Measurements from ENCODE around the gene DEFB114. TPM values are rescaled to one million over a fixed set of nuclear protein-coding genes. Genes with fewer than 3 reads are reported as not detected.

Gene DEFB114
- total and polyA plus RNA-seq, 2 donors (not counting 1 experiment from before 2014, with no cell fraction given) = not detected

- Histone ChIP-seq H2AFZ (ENCODE audit: insufficient read depth, low read depth, low read length, poor library complexity, severe bottlenecking) (no peak overlapping the region), H3K4me2 (replicated peaks; ENCODE audit: low read depth, low read length, poor library complexity, severe bottlenecking) (no peak overlapping the region), H3K4me3 (ENCODE audit: control extremely low read depth in 1 of 5, extremely low read depth in 1 of 5, insufficient read depth in 1 of 5, low read depth in 2 of 5, low read length in 4 of 5) (no peak overlapping the region), H3K9me3 (ENCODE audit: control extremely low read depth in 1 of 3, control insufficient read depth in 2 of 3, insufficient read depth in 1 of 3, low read length in 2 of 3) (no peaks in the 10 kb centered on the region), H4K20me1 (ENCODE audit: control insufficient read depth, insufficient read depth, low read length, poor library complexity, severe bottlenecking) (no peaks in the 10 kb centered on the region), H3K9ac (ENCODE audit: low read length) (no peak overlapping the region), H3K4me1 (ENCODE audit: control insufficient read depth in 2 of 2, insufficient read depth in 2 of 2, low read length in 2 of 2) (no peaks in the 10 kb centered on the region), H3K27me3 (replicated peaks in 1 of 4; ENCODE audit: control extremely low read depth in 1 of 4, control insufficient read depth in 3 of 4, insufficient read depth in 4 of 4, low read length in 3 of 4) (no peaks in the 10 kb centered on the region), H3K36me3 (replicated peaks in 1 of 2; ENCODE audit: control extremely low read depth in 1 of 2, control insufficient read depth in 1 of 2, extremely low read depth in 1 of 2, insufficient read depth in 2 of 2, low read length in 1 of 2) (no peaks in the 10 kb centered on the region), H3K79me2 (ENCODE audit: control insufficient read depth, insufficient read depth, low read length) (no peaks in the 10 kb centered on the region), H3K27ac (ENCODE audit: low read length in 2 of 2) (no peak overlapping the region)
- no CpG with 5 or more reads among the region's 2 CpGs for WGBS (ENCODE audit: insufficient coverage)
- H3K4me3 Mint-ChIP-seq = no peak overlapping the region
- POLR2A ChIA-PET = no interaction called here
- TF ChIP-seq, protein P1, sequence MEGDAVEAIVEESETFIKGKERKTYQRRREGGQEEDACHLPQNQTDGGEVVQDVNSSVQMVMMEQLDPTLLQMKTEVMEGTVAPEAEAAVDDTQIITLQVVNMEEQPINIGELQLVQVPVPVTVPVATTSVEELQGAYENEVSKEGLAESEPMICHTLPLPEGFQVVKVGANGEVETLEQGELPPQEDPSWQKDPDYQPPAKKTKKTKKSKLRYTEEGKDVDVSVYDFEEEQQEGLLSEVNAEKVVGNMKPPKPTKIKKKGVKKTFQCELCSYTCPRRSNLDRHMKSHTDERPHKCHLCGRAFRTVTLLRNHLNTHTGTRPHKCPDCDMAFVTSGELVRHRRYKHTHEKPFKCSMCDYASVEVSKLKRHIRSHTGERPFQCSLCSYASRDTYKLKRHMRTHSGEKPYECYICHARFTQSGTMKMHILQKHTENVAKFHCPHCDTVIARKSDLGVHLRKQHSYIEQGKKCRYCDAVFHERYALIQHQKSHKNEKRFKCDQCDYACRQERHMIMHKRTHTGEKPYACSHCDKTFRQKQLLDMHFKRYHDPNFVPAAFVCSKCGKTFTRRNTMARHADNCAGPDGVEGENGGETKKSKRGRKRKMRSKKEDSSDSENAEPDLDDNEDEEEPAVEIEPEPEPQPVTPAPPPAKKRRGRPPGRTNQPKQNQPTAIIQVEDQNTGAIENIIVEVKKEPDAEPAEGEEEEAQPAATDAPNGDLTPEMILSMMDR (IDR thresholded peaks at IDR 0.05) = no peak
- TF ChIP-seq EZH2 (IDR thresholded peaks at IDR 0.05; ENCODE audit: borderline replicate concordance, insufficient read depth, low read depth, low read length, poor library complexity, severe bottlenecking) = no peak
- ATAC-seq (ENCODE audit: low read depth) = no peak
- no peaks in the 10 kb centered on the region for H3K27me3 Mint-ChIP-seq
- H3K27ac Mint-ChIP-seq = no peak overlapping the region
- no peak for DNase-seq
- CTCF ChIA-PET = no interaction called here
- H3K9me3 Mint-ChIP-seq (ENCODE audit: insufficient read depth) = no peaks in the 10 kb centered on the region
- intact Hi-C loops (cut with micrococcal nuclease) = no loop called here
- H3K4me1 Mint-ChIP-seq = no peaks in the 10 kb centered on the region
These were observed 2.9 kb upstream of the DEFB114 start for GRCh38 chr6:49966823-49967222.

DNA sequence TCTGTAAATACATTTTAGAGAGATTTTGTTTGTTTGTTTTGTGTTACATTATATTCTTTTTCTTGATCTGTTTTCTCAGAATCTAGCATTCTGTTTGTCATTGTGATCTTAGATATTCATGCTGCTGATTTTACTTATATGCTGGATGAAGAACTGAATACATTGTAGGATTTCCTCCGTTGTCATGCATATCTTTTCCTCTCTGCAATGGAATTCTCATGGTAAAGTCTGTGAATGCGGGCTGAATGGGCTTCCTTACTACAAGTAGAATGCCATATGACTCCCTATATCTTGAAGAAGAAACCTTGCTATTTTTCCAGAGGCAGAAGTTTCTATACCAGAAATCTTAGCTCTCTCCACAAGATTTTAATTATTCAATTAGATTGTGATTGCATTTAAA is 2.4 kb upstream of the DEFB114 start:
- no peak for ATAC-seq (ENCODE audit: low read depth)
- Mint-ChIP-seq H3K4me1 (no peaks in the 10 kb centered on the region), H3K9me3 (ENCODE audit: insufficient read depth) (no peaks in the 10 kb centered on the region), H3K27me3 (no peaks in the 10 kb centered on the region), H3K27ac (no peak overlapping the region), H3K4me3 (no peak overlapping the region)
- Histone ChIP-seq H3K9ac (ENCODE audit: low read length) (no peak overlapping the region), H3K27ac (ENCODE audit: low read length in 2 of 2) (no peak overlapping the region), H3K36me3 (replicated peaks in 1 of 2; ENCODE audit: control extremely low read depth in 1 of 2, control insufficient read depth in 1 of 2, extremely low read depth in 1 of 2, insufficient read depth in 2 of 2, low read length in 1 of 2) (no peaks in the 10 kb centered on the region), H4K20me1 (ENCODE audit: control insufficient read depth, insufficient read depth, low read length, poor library complexity, severe bottlenecking) (no peaks in the 10 kb centered on the region), H3K4me3 (ENCODE audit: control extremely low read depth in 1 of 5, extremely low read depth in 1 of 5, insufficient read depth in 1 of 5, low read depth in 2 of 5, low read length in 4 of 5) (no peak overlapping the region), H3K4me2 (replicated peaks; ENCODE audit: low read depth, low read length, poor library complexity, severe bottlenecking) (no peak overlapping the region), H3K79me2 (ENCODE audit: control insufficient read depth, insufficient read depth, low read length) (no peaks in the 10 kb centered on the region), H3K9me3 (ENCODE audit: control extremely low read depth in 1 of 3, control insufficient read depth in 2 of 3, insufficient read depth in 1 of 3, low read length in 2 of 3) (no peaks in the 10 kb centered on the region), H3K27me3 (replicated peaks in 1 of 4; ENCODE audit: control extremely low read depth in 1 of 4, control insufficient read depth in 3 of 4, insufficient read depth in 4 of 4, low read length in 3 of 4) (no peaks in the 10 kb centered on the region), H2AFZ (ENCODE audit: insufficient read depth, low read depth, low read length, poor library complexity, severe bottlenecking) (no peak overlapping the region), H3K4me1 (ENCODE audit: control insufficient read depth in 2 of 2, insufficient read depth in 2 of 2, low read length in 2 of 2) (no peaks in the 10 kb centered on the region)
- POLR2A ChIA-PET = no interaction called here
- intact Hi-C loops (cut with micrococcal nuclease) = no loop called here
- TF ChIP-seq, protein P1 (IDR thresholded peaks at IDR 0.05) = no peak
- no peak for TF ChIP-seq EZH2 (IDR thresholded peaks at IDR 0.05; ENCODE audit: borderline replicate concordance, insufficient read depth, low read depth, low read length, poor library complexity, severe bottlenecking)
- DNase-seq = no peak
- CTCF ChIA-PET = no interaction called here
- WGBS (ENCODE audit: insufficient coverage) = no CpG with 5 or more reads among the region's 2 CpGs
